ENCODE data around the gene FAM216A.

DNA sequence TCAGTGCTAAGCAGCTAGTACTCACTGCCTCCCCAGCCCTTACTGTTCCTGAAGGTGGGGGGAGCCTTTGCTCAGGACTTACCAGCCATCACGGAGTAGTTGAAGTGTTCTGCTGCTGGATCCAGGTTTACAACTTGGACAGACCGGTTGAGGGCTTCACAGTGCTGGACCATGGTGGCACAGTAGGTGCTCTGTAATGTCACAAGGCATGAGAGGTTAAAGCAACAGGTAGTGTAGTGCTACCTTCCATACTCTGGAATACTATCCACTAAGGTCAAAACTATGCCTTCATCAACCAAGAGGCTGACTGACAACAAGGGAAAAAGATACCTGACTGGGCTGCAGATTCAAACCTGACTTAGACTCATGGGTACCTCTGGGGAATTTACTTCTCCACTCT lies 3.6 kb upstream of the FAM216A start:
- TF ChIP-seq, protein P1, sequence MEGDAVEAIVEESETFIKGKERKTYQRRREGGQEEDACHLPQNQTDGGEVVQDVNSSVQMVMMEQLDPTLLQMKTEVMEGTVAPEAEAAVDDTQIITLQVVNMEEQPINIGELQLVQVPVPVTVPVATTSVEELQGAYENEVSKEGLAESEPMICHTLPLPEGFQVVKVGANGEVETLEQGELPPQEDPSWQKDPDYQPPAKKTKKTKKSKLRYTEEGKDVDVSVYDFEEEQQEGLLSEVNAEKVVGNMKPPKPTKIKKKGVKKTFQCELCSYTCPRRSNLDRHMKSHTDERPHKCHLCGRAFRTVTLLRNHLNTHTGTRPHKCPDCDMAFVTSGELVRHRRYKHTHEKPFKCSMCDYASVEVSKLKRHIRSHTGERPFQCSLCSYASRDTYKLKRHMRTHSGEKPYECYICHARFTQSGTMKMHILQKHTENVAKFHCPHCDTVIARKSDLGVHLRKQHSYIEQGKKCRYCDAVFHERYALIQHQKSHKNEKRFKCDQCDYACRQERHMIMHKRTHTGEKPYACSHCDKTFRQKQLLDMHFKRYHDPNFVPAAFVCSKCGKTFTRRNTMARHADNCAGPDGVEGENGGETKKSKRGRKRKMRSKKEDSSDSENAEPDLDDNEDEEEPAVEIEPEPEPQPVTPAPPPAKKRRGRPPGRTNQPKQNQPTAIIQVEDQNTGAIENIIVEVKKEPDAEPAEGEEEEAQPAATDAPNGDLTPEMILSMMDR (IDR thresholded peaks at IDR 0.05; ENCODE audit: insufficient read depth, low read depth, low read length) = no peak
- TF ChIP-seq EZH2 (IDR thresholded peaks at IDR 0.05; ENCODE audit: insufficient read depth, low read length) = no peak
